GM21515 (cell line): ENCODE results near the gene LILRA5.
"Not testable (repeated sequence)": the region's sequence is repeated elsewhere in the genome, so short reads cannot be mapped to it uniquely, and the experiment has no call there.

Experiments
- ATAC-seq: cut with Tn5 transposase; IDR thresholded peaks from one replicate; pipeline ENCODE4 v1.9.1; 2021; ENCODE audit not compliant: unreplicated experiment

Gene LILRA5

GRCh38 chr19:54277111-54277615 lies 35.8 kb downstream of the LILRA5 start:
- not testable (repeated sequence) for ATAC-seq

DNA sequence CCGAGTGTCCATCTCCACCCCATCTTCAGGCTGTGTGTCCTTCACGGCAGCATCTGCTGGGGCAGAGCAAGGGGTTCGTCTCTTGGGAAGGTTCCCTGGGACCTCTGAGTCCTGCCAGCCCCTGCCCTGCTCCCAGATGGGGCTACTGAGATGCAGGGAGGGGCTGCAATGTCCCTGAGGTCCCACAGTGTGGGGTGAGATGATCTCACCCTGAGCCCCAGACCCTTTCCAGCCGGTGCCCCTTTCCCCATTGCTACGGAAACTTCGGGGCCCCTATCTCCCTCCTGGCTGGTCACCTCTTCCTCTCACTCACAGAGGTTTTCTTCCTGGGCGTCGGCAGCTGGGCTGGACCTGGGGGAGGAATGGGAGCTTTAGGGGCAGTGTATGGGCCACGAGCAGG lies 37.0 kb downstream of the LILRA5 start:
- no peak for ATAC-seq

DNA sequence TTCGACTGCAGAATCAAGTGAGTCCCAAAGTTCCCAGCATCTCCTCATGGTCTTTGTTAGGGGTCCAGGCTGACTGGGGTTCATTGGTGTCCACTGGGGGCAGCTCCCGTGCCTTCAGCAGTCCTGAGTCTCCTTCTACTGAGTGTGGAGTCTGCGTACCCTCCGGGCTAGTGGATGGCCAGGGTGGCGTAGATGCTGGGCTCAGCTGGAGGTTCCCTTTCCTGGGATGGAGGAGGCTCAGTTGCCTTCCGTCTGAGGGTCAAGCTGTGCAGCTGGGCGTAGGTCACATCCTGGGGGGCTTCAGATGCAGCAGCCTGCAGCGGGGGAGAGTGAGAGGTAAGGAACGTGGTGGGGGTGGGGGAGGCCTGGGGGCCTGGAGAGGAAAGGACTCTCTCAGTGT lies 38.5 kb downstream of the LILRA5 start:
- not testable (repeated sequence) for ATAC-seq

- ATAC-seq = no peak
Observed at GRCh38 chr19:54273821-54274220, 39.1 kb downstream of the LILRA5 start.

DNA sequence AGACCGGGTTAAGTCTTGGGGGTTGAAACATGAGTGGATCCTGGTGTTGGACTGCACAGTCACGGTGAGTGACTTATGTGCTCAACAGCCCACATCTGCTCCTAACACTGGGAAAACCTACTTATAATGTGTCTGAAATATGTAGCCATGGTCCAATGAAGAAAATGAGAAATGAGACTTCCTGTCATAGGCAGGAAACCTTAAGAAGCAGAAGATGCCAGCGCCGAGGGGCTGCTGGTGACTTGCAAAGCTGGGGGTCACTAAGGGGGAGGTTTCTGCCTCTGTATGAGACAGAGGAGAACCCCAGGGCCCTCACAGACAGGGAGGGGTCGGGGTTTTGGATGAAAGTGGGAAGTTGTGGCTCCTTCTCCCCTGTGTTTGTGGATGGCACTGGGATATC lies 40.8 kb downstream of the LILRA5 start:
- not testable (repeated sequence) for ATAC-seq

DNA sequence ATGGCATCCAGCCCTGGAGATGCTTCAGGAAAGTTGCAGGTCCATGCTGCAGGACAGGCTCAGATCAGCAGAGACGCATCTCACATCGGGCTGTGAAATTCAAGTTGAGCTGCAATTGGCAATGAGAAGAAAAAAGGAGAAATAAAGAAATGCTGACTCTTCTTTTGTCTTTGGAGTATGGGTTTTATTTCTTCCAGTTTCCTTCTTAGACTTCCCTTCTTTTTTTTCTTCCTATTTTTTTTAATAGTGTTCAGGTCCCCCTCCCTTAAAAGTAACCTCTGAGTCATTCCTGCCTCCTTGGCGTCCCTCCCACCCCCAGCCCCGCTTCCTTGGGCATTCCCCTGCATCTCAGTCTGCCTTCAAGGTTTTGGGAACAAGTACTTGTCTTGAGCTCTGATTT lies 41.4 kb downstream of the LILRA5 start:
- ATAC-seq = not testable (repeated sequence)

GRCh38 chr19:54271106-54271505 lies 41.9 kb downstream of the LILRA5 start:
- no peak for ATAC-seq

DNA sequence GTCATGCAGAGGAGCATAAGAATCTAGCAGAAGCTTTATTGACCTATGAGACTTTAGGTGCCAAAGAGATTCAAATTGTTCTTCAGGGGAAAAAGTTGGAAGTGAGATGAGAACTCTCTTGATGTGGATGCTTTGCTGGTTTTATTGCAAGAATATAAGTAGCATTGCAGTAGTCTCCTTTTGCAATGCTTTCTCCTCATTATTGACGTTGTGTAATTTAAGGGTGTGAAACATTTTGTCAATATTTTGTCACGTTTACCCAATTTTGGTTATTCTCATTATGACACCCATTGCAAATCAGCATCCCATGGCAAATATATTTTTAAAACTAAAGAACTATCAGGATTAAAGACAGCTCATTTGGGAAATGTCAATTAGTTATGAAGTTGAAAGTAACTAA lies 44.0 kb downstream of the LILRA5 start:
- ATAC-seq = no peak

DNA sequence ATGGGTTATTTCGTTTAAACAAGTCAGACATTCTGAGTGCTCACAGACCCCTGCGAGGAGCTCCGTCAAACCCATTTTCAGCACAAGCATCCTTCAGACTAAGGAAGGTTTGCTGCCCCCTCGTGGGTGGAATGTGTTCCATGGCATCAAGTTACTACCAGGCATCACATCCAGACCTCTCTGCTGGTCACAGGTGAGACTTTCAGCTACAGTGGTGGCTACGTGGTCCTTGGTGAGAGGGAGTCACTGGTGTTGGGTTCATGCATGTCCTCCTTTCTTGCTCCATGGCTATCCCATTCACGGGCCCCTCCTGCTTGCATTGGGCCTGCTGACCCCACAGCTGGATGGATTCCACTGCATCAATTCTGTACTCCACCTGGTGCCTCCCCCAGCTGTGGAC lies 46.8 kb downstream of the LILRA5 start:
- ATAC-seq = no peak

DNA sequence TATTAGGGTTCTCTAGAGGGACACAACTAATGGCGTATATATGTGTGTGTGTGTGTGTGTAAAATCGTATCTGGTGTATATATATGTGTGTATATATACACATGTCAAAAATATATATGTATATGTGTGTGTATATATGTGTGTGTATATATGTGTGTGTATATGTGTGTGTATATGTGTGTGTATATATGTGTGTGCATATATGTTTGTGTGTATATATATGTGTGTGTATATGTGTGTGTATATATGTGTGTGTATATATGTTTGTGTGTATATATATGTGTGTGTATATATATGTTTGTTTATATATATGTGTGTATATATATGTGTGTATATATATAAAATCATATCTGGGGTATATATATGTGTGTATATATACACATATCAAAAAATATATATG lies 50.5 kb downstream of the LILRA5 start:
- ATAC-seq = no peak

DNA sequence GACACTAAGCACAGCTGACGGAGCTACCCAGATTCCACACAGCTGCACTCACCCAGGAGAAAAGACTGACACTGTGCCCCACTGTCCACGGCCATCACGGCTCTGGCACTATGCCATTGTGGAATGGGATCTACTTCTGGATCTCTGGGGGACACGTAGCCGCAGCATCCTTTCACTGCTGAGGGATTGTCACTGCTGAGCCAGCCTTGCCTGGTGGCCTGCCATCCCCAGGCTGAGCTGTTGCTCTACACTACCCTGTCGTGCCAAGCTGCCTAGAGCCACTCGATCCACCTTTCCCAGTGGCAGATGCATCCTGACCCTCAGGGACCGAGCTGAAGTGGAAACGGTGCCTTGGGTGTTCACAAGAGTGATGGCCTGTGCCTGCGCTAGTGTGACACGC lies 50.9 kb downstream of the LILRA5 start:
- no peak for ATAC-seq

GRCh38 chr19:54257116-54257480 lies 55.9 kb downstream of the LILRA5 start, which contains the start of gene LILRB5:
TSS of gene LILRB5 (minus strand) at chr19:54257273. CDS start at chr19:54257193, 80 bp downstream.
- ATAC-seq = no peak
